Ramos (cell line): ENCODE data around the gene TAF8.

ENCODE experiments used
- in situ Hi-C: fragments of 300-500 bp; cut with MboI; formaldehyde crosslinking; loops from one replicate; pipeline ENCODE4 v1.14.3; 2022; ENCODE audit warnings: low sequenced_read_pairs; ENCODE audit not compliant: unreplicated experiment

The TAF8 gene

GRCh38 chr6:42117843-42118161 lies 67.5 kb downstream of the TAF8 start:
- in situ Hi-C loops, result no loop called here

- in situ Hi-C loops, result no loop called here
Observed at GRCh38 chr6:42118162-42119001, 68.1 kb downstream of the TAF8 start.

GRCh38 chr6:42120895-42121865 lies 70.9 kb downstream of the TAF8 start:
- in situ Hi-C loops, result no loop called here

- in situ Hi-C loops, result no loop called here
Observed at GRCh38 chr6:42123379-42124103, 73.2 kb downstream of the TAF8 start.

GRCh38 chr6:42124223-42124836 lies 74.0 kb downstream of the TAF8 start:
- in situ Hi-C loops, result no loop called here

DNA sequence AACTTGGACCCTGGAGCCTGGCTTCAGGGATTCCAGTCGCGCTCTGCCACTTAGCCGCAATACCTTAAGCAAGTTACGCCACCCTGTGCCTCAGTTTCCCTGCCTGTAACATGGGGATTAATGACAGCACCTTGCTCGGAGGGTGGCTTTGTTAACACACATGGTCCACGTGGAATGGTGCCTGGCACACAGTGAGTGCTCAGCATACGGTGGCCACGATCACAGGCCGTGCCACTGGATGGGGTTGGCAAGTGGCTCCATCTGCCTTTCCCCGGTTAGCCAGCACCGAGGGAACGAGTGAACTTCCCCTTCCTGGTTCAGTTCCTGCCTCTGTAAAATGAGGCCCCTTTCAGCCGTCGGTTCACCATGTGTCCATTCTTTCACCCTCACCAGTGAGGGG lies 74.9 kb downstream of the TAF8 start:
- in situ Hi-C loops, result no loop called here

DNA sequence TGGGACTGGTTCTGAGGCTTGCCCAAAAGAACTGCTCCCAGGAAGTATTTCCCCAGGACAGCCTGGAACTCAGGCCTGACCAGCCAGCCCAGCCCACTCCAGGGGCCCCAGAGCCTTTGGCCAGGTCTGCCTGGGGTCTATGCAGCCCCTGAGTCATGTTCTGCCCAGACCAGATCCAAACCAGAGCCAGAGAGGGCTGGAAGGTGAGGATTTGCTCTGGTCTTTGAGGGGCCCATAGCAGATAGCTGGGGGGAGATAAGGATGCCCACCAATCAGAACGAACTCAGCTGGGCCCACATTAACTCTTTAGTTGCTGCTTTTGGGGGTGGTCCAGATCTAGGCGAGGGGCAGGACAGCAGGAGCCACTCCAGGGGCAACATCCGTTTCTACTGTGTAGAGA lies 75.3 kb downstream of the TAF8 start:
- in situ Hi-C loops, result no loop called here

GRCh38 chr6:42128460-42129359 lies 78.4 kb downstream of the TAF8 start:
- in situ Hi-C loops, result no loop called here

- in situ Hi-C loops, result no loop called here
Observed at GRCh38 chr6:42129360-42129676, 79.0 kb downstream of the TAF8 start.

DNA sequence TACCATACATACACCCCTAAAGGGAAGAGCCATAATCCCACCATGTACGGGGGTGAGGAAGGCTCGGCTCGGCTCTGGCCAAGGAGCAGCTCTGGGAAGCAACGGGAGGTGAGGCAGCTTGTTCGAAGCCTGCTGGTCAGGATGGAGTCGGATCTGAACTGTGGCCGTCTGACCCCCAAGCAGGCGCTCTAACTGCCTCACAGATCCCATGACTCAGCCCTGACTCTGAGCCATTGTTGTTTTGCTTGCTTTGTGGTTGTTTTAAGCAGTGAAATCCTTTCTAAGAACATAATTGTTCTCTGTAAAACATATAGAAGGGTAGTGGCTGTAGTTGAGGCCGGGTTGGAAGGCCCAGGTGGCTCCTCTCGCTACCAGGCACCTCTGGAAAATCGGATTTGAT lies 81.2 kb downstream of the TAF8 start:
- in situ Hi-C loops, result no loop called here

DNA sequence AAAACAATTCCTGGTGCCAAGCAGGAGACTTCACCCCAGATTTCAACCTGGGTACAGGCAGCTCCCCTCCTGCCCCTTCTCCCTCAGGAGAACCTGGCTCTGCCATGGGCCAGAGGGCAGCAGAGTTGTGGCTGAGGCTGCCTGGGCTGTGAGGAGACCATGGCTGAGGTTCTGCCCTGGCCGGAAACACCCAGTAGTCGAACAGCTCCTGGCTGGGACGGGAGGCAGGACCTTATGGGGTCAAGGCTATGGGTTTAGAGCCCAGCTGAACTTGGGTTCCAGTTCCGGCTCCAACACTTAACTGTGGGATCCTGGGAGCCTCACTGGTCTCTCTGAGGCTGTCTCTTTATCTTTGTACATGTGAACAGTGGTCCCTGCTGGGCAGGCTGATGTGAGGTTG lies 83.6 kb downstream of the TAF8 start:
- in situ Hi-C loops, result no loop called here

GRCh38 chr6:42135161-42135560 lies 84.8 kb downstream of the TAF8 start:
- in situ Hi-C loops, result no loop called here

DNA sequence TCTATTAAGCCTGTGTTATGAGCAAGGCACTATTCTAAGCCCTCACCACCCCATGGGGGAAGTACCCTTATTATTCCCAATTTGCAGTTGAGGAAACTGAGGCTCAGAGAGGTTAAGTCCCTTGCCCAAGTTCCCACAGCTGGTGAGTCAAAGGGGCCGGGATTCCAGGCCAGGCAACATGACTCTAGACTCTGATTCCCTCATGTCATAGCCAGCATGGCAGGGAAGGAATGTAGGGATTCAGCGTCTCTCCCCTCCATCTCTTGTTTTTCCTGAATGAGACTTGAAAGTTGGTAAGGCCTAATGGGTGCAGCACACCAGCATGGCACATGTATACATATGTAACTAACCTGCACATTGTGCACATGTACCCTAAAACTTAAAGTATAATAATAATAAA lies 85.4 kb downstream of the TAF8 start:
- in situ Hi-C loops, result no loop called here

GRCh38 chr6:42136508-42137193 lies 86.3 kb downstream of the TAF8 start:
- in situ Hi-C loops, result no loop called here
